Measurements from ENCODE around the gene PARS2.

Gene PARS2

GRCh38 chr1:54791880-54792522 lies 27.7 kb upstream of the PARS2 start:
- H2BK15ac ChIP-seq (ENCODE audit: low read depth, poor library complexity, severe bottlenecking) = no peak overlapping the region
- H4K91ac ChIP-seq (ENCODE audit: low read length) = no peak overlapping the region
- H3K9me3 ChIP-seq (ENCODE audit: control insufficient read depth, low read length) = peaks cover 8% of the 10 kb centered on the region
- no peak overlapping the region for H2BK120ac ChIP-seq (ENCODE audit: low read depth, low read length)
- WGBS = 95% methylated on average over 12 of the region's 13 CpGs
- H3K23ac ChIP-seq (ENCODE audit: low read length in 2 of 2) = no peak overlapping the region
- no peak overlapping the region for H3K4ac ChIP-seq (ENCODE audit: low read depth in 1 of 2, low read length in 2 of 2)
- H3K36me3 ChIP-seq (ENCODE audit: control insufficient read depth in 1 of 2, insufficient read depth in 2 of 2, low read depth in 1 of 2, low read length in 2 of 2) = no peaks in the 10 kb centered on the region
- no peak overlapping the region for H3K4me3 ChIP-seq (ENCODE audit: insufficient read depth in 1 of 2, low read depth in 1 of 2, low read length in 2 of 2)
- no peak overlapping the region for H2BK12ac ChIP-seq (ENCODE audit: low read length in 2 of 2)
- H3K4me1 ChIP-seq (ENCODE audit: control insufficient read depth, insufficient read depth, low read depth, low read length) = no peaks in the 10 kb centered on the region
- peak; percentile 13 for DNase-seq
- no peak overlapping the region for H2AFZ ChIP-seq (ENCODE audit: low read depth, low read length)
- H3K4me2 ChIP-seq (ENCODE audit: low read length, poor library complexity, severe bottlenecking) = no peak overlapping the region
- no peak overlapping the region for H3K9ac ChIP-seq (ENCODE audit: low read length)
- no peak overlapping the region for H2AK5ac ChIP-seq (ENCODE audit: low read length, severe bottlenecking)
- no peak overlapping the region for H2BK5ac ChIP-seq (ENCODE audit: low read depth, low read length, poor library complexity, severe bottlenecking)
- no peak overlapping the region for H3K18ac ChIP-seq (ENCODE audit: low read depth in 1 of 2, low read length in 2 of 2)
- H3K79me1 ChIP-seq (replicated peaks; ENCODE audit: low read length, poor library complexity, severe bottlenecking) = no peaks in the 10 kb centered on the region
- H3K27me3 ChIP-seq (ENCODE audit: control insufficient read depth in 1 of 2, insufficient read depth in 1 of 2, low read length in 2 of 2) = peaks cover 35 to 41% of the 10 kb centered on the region in 2 experiments
- H4K8ac ChIP-seq (ENCODE audit: low read length) = no peak overlapping the region
- no peak overlapping the region for H3K14ac ChIP-seq (ENCODE audit: low read length in 2 of 2)
- H3K27ac ChIP-seq (ENCODE audit: low read length, poor library complexity, severe bottlenecking) = no peak overlapping the region

- H3K9ac ChIP-seq (ENCODE audit: low read length) = no peak overlapping the region
- H2AFZ ChIP-seq (ENCODE audit: low read depth, low read length) = no peak overlapping the region
- DNase-seq = no peak
- peaks cover 8% of the 10 kb centered on the region for H3K9me3 ChIP-seq (ENCODE audit: control insufficient read depth, low read length)
- no peak overlapping the region for H3K4ac ChIP-seq (ENCODE audit: low read depth in 1 of 2, low read length in 2 of 2)
- H3K18ac ChIP-seq (ENCODE audit: low read depth in 1 of 2, low read length in 2 of 2) = no peak overlapping the region
- 76% methylated on average over 5 of the region's 5 CpGs for WGBS
- H3K27me3 ChIP-seq (ENCODE audit: control insufficient read depth in 1 of 2, insufficient read depth in 1 of 2, low read length in 2 of 2) = peaks cover 39 to 56% of the 10 kb centered on the region in 2 experiments
- H2BK120ac ChIP-seq (ENCODE audit: low read depth, low read length) = no peak overlapping the region
- no peak overlapping the region for H3K4me2 ChIP-seq (ENCODE audit: low read length, poor library complexity, severe bottlenecking)
- no peak overlapping the region for H3K14ac ChIP-seq (ENCODE audit: low read length in 2 of 2)
- H2BK5ac ChIP-seq (ENCODE audit: low read depth, low read length, poor library complexity, severe bottlenecking) = no peak overlapping the region
- no peak overlapping the region for H4K8ac ChIP-seq (ENCODE audit: low read length)
- H2BK12ac ChIP-seq (ENCODE audit: low read length in 2 of 2) = no peak overlapping the region
- H3K79me1 ChIP-seq (replicated peaks; ENCODE audit: low read length, poor library complexity, severe bottlenecking) = no peaks in the 10 kb centered on the region
- no peak overlapping the region for H3K4me3 ChIP-seq (ENCODE audit: insufficient read depth in 1 of 2, low read depth in 1 of 2, low read length in 2 of 2)
- no peak overlapping the region for H2BK15ac ChIP-seq (ENCODE audit: low read depth, poor library complexity, severe bottlenecking)
- H2AK5ac ChIP-seq (ENCODE audit: low read length, severe bottlenecking) = no peak overlapping the region
- no peaks in the 10 kb centered on the region for H3K4me1 ChIP-seq (ENCODE audit: control insufficient read depth, insufficient read depth, low read depth, low read length)
- H3K36me3 ChIP-seq (ENCODE audit: control insufficient read depth in 1 of 2, insufficient read depth in 2 of 2, low read depth in 1 of 2, low read length in 2 of 2) = no peaks in the 10 kb centered on the region
- no peak overlapping the region for H4K91ac ChIP-seq (ENCODE audit: low read length)
- no peak overlapping the region for H3K27ac ChIP-seq (ENCODE audit: low read length, poor library complexity, severe bottlenecking)
- H3K23ac ChIP-seq (ENCODE audit: low read length in 2 of 2) = no peak overlapping the region
Measured at GRCh38 chr1:54788459-54788858, 24.1 kb upstream of the PARS2 start.

GRCh38 chr1:54787604-54788003 lies 23.3 kb upstream of the PARS2 start:
- Histone ChIP-seq H4K8ac (ENCODE audit: low read length) (no peak overlapping the region), H3K36me3 (ENCODE audit: control insufficient read depth in 1 of 2, insufficient read depth in 2 of 2, low read depth in 1 of 2, low read length in 2 of 2) (no peaks in the 10 kb centered on the region), H2AK5ac (ENCODE audit: low read length, severe bottlenecking) (no peak overlapping the region), H3K9me3 (ENCODE audit: control insufficient read depth, low read length) (peaks cover 8% of the 10 kb centered on the region), H2BK12ac (ENCODE audit: low read length in 2 of 2) (no peak overlapping the region), H3K18ac (ENCODE audit: low read depth in 1 of 2, low read length in 2 of 2) (no peak overlapping the region), H3K4me3 (ENCODE audit: insufficient read depth in 1 of 2, low read depth in 1 of 2, low read length in 2 of 2) (no peak overlapping the region), H3K27ac (ENCODE audit: low read length, poor library complexity, severe bottlenecking) (no peak overlapping the region), H3K4ac (ENCODE audit: low read depth in 1 of 2, low read length in 2 of 2) (no peak overlapping the region), H3K4me1 (ENCODE audit: control insufficient read depth, insufficient read depth, low read depth, low read length) (no peaks in the 10 kb centered on the region), H4K91ac (ENCODE audit: low read length) (no peak overlapping the region), H2BK5ac (ENCODE audit: low read depth, low read length, poor library complexity, severe bottlenecking) (no peak overlapping the region), H3K4me2 (ENCODE audit: low read length, poor library complexity, severe bottlenecking) (no peak overlapping the region), H3K9ac (ENCODE audit: low read length) (no peak overlapping the region), H3K79me1 (replicated peaks; ENCODE audit: low read length, poor library complexity, severe bottlenecking) (no peaks in the 10 kb centered on the region), H2BK15ac (ENCODE audit: low read depth, poor library complexity, severe bottlenecking) (no peak overlapping the region), H2BK120ac (ENCODE audit: low read depth, low read length) (no peak overlapping the region), H3K27me3 (ENCODE audit: control insufficient read depth in 1 of 2, insufficient read depth in 1 of 2, low read length in 2 of 2) (peaks cover 34 to 64% of the 10 kb centered on the region in 2 experiments), H3K14ac (ENCODE audit: low read length in 2 of 2) (no peak overlapping the region), H2AFZ (ENCODE audit: low read depth, low read length) (no peak overlapping the region), H3K23ac (ENCODE audit: low read length in 2 of 2) (no peak overlapping the region)
- 87% methylated on average over 11 of the region's 11 CpGs for WGBS
- DNase-seq = no peak

- DNase-seq = no peak
- Histone ChIP-seq H4K8ac (ENCODE audit: low read length) (no peak overlapping the region), H3K4me1 (ENCODE audit: control insufficient read depth, insufficient read depth, low read depth, low read length) (no peaks in the 10 kb centered on the region), H2BK15ac (ENCODE audit: low read depth, poor library complexity, severe bottlenecking) (no peak overlapping the region), H3K9ac (ENCODE audit: low read length) (no peak overlapping the region), H3K14ac (ENCODE audit: low read length in 2 of 2) (no peak overlapping the region), H3K27me3 (ENCODE audit: control insufficient read depth in 1 of 2, insufficient read depth in 1 of 2, low read length in 2 of 2) (peaks cover 34 to 71% of the 10 kb centered on the region in 2 experiments), H2BK120ac (ENCODE audit: low read depth, low read length) (no peak overlapping the region), H3K4me2 (ENCODE audit: low read length, poor library complexity, severe bottlenecking) (no peak overlapping the region), H3K23ac (ENCODE audit: low read length in 2 of 2) (no peak overlapping the region), H2AFZ (ENCODE audit: low read depth, low read length) (no peak overlapping the region), H3K9me3 (ENCODE audit: control insufficient read depth, low read length) (peaks cover 3% of the 10 kb centered on the region), H3K36me3 (ENCODE audit: control insufficient read depth in 1 of 2, insufficient read depth in 2 of 2, low read depth in 1 of 2, low read length in 2 of 2) (no peaks in the 10 kb centered on the region), H2BK5ac (ENCODE audit: low read depth, low read length, poor library complexity, severe bottlenecking) (no peak overlapping the region), H3K4ac (ENCODE audit: low read depth in 1 of 2, low read length in 2 of 2) (no peak overlapping the region), H2AK5ac (ENCODE audit: low read length, severe bottlenecking) (no peak overlapping the region), H4K91ac (ENCODE audit: low read length) (no peak overlapping the region), H3K79me1 (replicated peaks; ENCODE audit: low read length, poor library complexity, severe bottlenecking) (no peaks in the 10 kb centered on the region), H3K27ac (ENCODE audit: low read length, poor library complexity, severe bottlenecking) (no peak overlapping the region), H2BK12ac (ENCODE audit: low read length in 2 of 2) (no peak overlapping the region), H3K4me3 (ENCODE audit: insufficient read depth in 1 of 2, low read depth in 1 of 2, low read length in 2 of 2) (no peak overlapping the region), H3K18ac (ENCODE audit: low read depth in 1 of 2, low read length in 2 of 2) (no peak overlapping the region)
- 88% methylated on average over 8 of the region's 8 CpGs for WGBS
Measured at GRCh38 chr1:54786778-54787177, 22.5 kb upstream of the PARS2 start.

Measured in mesenchymal stem cell (in vitro differentiated cells and primary cell).